Femur (tissue), 1 donor: ENCODE data around the gene PSMB3.

Experiments
- DNase-seq: peaks from one replicate; pipeline ENCODE4 v3.0.0-alpha.2; 2017

Gene PSMB3

DNA sequence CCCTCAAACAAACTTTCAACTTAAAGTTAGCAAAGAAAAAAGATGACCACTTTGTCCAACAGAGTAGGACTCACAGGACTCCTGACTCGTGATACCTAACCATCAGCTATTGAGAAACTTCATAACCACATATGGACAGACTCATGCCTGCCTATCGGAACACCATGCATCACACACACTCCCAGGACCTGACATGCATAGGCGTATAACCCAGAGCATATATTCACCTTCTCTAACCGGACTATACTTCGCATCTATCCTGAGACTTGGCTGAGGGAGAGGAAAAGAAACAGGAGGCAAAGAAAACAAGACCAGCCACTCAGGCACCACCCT, 44.6 kb downstream of the PSMB3 start:
- no peak for DNase-seq

GRCh38 chr17:38797828-38798227, 45.3 kb downstream of the PSMB3 start:
- DNase-seq = no peak

DNA sequence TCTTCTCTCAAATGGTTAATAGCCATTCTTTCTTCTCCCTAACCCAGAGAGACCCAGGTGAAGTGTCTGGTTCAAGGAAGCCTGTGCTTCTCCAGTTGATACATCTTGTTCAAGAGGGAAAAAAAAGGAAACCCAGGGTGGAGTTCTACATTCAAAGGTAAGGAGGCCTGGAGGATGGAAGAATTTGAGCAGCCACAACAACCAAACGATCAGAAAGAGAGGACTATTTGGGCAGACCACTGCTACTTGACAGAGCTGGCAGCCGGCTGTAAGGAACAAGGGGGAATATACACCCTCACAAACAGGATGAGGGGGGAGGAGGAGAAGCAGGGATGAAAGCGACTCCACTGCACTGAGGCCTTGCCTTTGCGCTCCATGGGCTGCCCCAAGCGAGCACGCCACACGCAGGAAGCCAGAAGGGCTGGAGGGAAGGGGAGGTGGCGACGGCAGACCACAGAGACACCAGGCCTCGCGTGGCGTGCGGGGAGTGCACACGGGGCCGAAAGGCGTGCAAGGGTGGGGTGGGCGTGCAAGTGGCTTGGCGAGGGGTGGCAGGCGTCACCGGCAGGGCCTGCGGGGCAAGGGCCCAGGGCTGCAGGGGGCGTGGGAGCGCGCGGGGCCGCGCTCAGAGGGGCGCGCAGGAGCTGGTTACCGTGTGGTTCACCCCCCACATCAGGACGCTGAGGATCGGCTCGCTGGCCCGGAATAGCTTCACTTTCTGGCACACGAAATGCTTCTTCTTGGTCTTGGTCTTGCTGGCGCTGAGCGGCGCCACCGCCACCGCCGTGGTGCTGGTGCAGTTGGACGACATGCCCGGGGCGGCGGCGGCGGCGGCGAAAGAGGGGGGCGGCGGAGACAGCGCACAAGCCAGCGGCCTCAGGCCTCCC, 46.3 kb downstream of the PSMB3 start:
- peak; percentile 65 for DNase-seq

GRCh38 chr17:38799501-38800236, 47.1 kb downstream of the PSMB3 start, which contains the start of gene PIP4K2B:
TSS of gene PIP4K2B (minus strand) at chr17:38799556. CDS start at chr17:38799424, 132 bp downstream.
- peak; percentile 97 for DNase-seq

DNA sequence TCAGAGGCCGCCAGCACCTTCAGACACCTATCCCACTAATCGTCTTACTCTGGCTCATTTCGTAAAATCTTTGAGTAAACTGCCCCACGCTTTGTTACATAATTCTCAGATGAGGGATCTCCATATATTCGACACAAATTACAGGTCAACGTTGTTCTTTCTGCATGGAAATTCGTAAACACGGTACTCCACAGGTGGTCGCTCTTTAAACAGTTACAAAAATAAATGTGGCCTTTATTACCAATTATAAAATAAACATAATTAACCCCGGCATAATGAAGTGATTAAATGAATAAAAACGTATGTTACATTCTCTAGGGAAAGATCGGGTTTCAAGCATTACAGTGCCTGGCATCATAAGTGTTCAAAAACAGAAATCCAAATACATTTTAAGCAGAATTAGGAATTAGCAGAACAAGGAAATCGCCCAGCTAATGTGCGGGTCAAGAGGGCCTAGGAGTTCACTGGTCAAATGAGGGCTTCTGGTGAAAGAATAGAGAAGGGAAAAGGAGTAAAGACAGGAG, 47.8 kb downstream of the PSMB3 start:
- DNase-seq = no peak

DNA sequence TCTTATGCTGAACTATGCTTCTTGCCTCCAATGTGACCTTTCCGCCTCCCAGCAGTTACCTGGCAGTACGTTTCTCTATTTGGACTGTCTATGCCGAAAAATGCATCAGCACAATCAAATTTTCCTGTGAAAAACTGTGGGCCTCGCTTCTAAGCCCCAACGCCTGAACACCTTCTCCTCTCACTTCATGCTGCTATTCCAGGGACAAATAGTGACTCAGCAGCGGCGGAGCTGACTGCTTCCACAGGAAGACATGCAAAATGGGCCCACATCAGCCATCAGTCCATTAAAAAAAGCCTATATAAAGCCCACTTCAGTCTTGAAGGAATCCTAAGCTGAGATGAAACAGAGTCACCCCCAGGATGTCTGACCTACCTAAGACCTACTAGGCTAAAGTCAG, 57.3 kb downstream of the PSMB3 start:
- no peak for DNase-seq
